IMR-90 (cell line): ENCODE results near the gene WDR49. TPM values are rescaled to one million over a fixed set of nuclear protein-coding genes. Genes with fewer than 3 reads are reported as not detected.

Experiments
- ATAC-seq: fragments of 200-7000 bp; cut with Tn5 transposase; 2 replicates; pipeline ENCODE4 v1.9.1; 2020; ENCODE audit warnings: low read depth, mild to moderate bottlenecking, moderate library complexity
- BruUV-seq: library from RNA; stranded (reverse); fragments of 400-500 nt; replicated peaks from 2 replicates; lab custom pipeline; 2021; lab: Mats Ljungman, UMichigan
- CTCF ChIA-PET: fragments of 300-600 bp; formaldehyde crosslinking; extraction: SDS; loops from one replicate; lab custom pipeline; 2021; ENCODE audit warnings: antibody characterized with exemption; lab: Yijun Ruan, JAX
- POLR2A ChIA-PET: fragments of 300-600 bp; sonication (Branson Sonifier 250); formaldehyde crosslinking; loops from one replicate; lab custom pipeline; 2022; ENCODE audit warnings: antibody characterized with exemption; ENCODE audit not compliant: unreplicated experiment; lab: Charles Lee
- DNase-seq: peaks from one replicate; pipeline ENCODE4 v3.0.0; 2013
- H2AFZ ChIP-seq: replicated peaks from 2 replicates; pipeline ENCODE3; 2013; ENCODE audit warnings: low read length, mild to moderate bottlenecking; ENCODE audit not compliant: poor library complexity
- H2AK5ac ChIP-seq: 2 replicates; pipeline ENCODE4 v1.6.1; 2013; ENCODE audit warnings: low read depth, low read length, inconsistent platforms
- H2AK9ac ChIP-seq: replicated peaks from 2 replicates; pipeline ENCODE3; 2013; ENCODE audit warnings: mild to moderate bottlenecking, low read depth, low read length, moderate library complexity; ENCODE audit not compliant: poor library complexity
- H2BK120ac ChIP-seq: 2 replicates; pipeline ENCODE4 v1.6.1; 2013; ENCODE audit warnings: low read depth, low read length, inconsistent platforms
- H2BK15ac ChIP-seq: 3 replicates; pipeline ENCODE4 v1.6.1; 2013; ENCODE audit warnings: low read depth, low read length, inconsistent platforms
- H2BK20ac ChIP-seq: 2 replicates; pipeline ENCODE4 v1.6.1; 2013; ENCODE audit warnings: low read depth, mild to moderate bottlenecking, inconsistent platforms, low read length, moderate library complexity
- H2BK5ac ChIP-seq: 2 replicates; pipeline ENCODE4 v1.6.1; 2013; ENCODE audit warnings: mild to moderate bottlenecking, low read depth, low read length, inconsistent platforms; ENCODE audit not compliant: poor library complexity, severe bottlenecking
- H3K14ac ChIP-seq: replicated peaks from 2 replicates; pipeline ENCODE4 v1.6.1; 2013; ENCODE audit warnings: low read depth, low read length, inconsistent platforms
- H3K18ac ChIP-seq: 2 replicates; pipeline ENCODE4 v1.6.1; 2013; ENCODE audit warnings: low read depth, low read length, control low read depth
- H3K23ac ChIP-seq: 2 replicates; pipeline ENCODE4 v1.6.1; 2013; ENCODE audit warnings: low read depth, low read length, inconsistent platforms
- H3K27ac ChIP-seq: 2 replicates; pipeline ENCODE4 v1.5.1; 2013; ENCODE audit warnings: mild to moderate bottlenecking, control low read depth, low read length; ENCODE audit not compliant: insufficient read depth
- H3K27me3 ChIP-seq: 2 replicates; pipeline ENCODE4 v1.6.1; 2013; ENCODE audit warnings: low read length; ENCODE audit not compliant: control insufficient read depth, insufficient read depth
- H3K36me3 ChIP-seq: 2 replicates; pipeline ENCODE4 v1.6.1; 2013; ENCODE audit warnings: low read length, mixed read lengths; ENCODE audit not compliant: control insufficient read depth, insufficient read depth
- H3K4ac ChIP-seq: 2 replicates; pipeline ENCODE4 v1.6.1; 2013; ENCODE audit warnings: low read depth, low read length, inconsistent platforms
- H3K4me1 ChIP-seq: 2 replicates; pipeline ENCODE4 v1.6.1; 2013; ENCODE audit warnings: low read length, mixed read lengths; ENCODE audit not compliant: control insufficient read depth, insufficient read depth
- H3K4me2 ChIP-seq: 2 replicates; pipeline ENCODE4 v1.6.1; 2013; ENCODE audit warnings: low read depth, mild to moderate bottlenecking, control low read depth, low read length, moderate library complexity
- H3K4me3 ChIP-seq: 2 replicates; pipeline ENCODE4 v1.5.1; 2013; ENCODE audit warnings: low read depth, mild to moderate bottlenecking, control low read depth, low read length, moderate library complexity; ENCODE audit not compliant: insufficient read depth
- H3K56ac ChIP-seq: 2 replicates; pipeline ENCODE4 v1.6.1; 2013; ENCODE audit warnings: low read length, inconsistent platforms; ENCODE audit not compliant: insufficient read depth; ENCODE audit errors: extremely low read depth
- H3K79me1 ChIP-seq, 2 experiments: 2 replicates each; pipeline ENCODE4 v1.6.1; 2013; ENCODE audit warnings: low read length in 2 of 2, inconsistent platforms in 1 of 2, low read depth in 1 of 2
- H3K9ac ChIP-seq: 2 replicates; pipeline ENCODE4 v1.6.1; 2013; ENCODE audit warnings: low read depth, low read length, control low read depth
- H3K9me1 ChIP-seq: 2 replicates; pipeline ENCODE4 v1.6.1; 2013; ENCODE audit warnings: low read length, inconsistent platforms; ENCODE audit not compliant: insufficient read depth
- H3K9me3 ChIP-seq: 2 replicates; pipeline ENCODE4 v1.6.1; 2013; ENCODE audit warnings: low read length; ENCODE audit not compliant: control insufficient read depth, insufficient read depth
- H4K20me1 ChIP-seq: 2 replicates; pipeline ENCODE4 v1.6.1; 2013; ENCODE audit warnings: low read length, inconsistent platforms; ENCODE audit not compliant: insufficient read depth
- H4K5ac ChIP-seq: 2 replicates; pipeline ENCODE4 v1.6.1; 2013; ENCODE audit warnings: mild to moderate bottlenecking, low read depth, low read length, control low read depth
- H4K8ac ChIP-seq, 2 experiments: 2 replicates each; pipeline ENCODE4 v1.6.1; 2013; ENCODE audit warnings: low read depth in 2 of 2, low read length in 2 of 2, control low read depth in 1 of 2, inconsistent platforms in 1 of 2
- H4K91ac ChIP-seq: 2 replicates; pipeline ENCODE4 v1.6.1; 2013; ENCODE audit warnings: low read depth, low read length, inconsistent platforms; ENCODE audit not compliant: insufficient read depth
- BHLHE40 ChIP-seq: fragments of 150-350 bp; IDR thresholded peaks from 2 replicates; pipeline ENCODE4 v1.6.1; 2016; ENCODE audit warnings: mild to moderate bottlenecking, low read depth, low read length
- CEBPB ChIP-seq: IDR thresholded peaks from 2 replicates; pipeline ENCODE4 v1.6.1; 2012; ENCODE audit warnings: low read depth, low read length, improper control_type of control experiment
- ELK1 ChIP-seq: fragments of 150-350 bp; IDR thresholded peaks from 2 replicates; pipeline ENCODE4 v1.6.1; 2016; ENCODE audit warnings: low read depth, mild to moderate bottlenecking, low read length, moderate library complexity, borderline replicate concordance
- MAFK ChIP-seq: IDR thresholded peaks from 2 replicates; pipeline ENCODE4 v1.6.1; 2012; ENCODE audit warnings: low read depth, low read length, improper control_type of control experiment
- MAZ ChIP-seq: IDR thresholded peaks from 2 replicates; pipeline ENCODE4 v1.6.1; 2012; ENCODE audit warnings: low read depth, mild to moderate bottlenecking, low read length, improper control_type of control experiment, moderate library complexity, borderline replicate concordance
- MXI1 ChIP-seq: IDR thresholded peaks from 2 replicates; pipeline ENCODE4 v1.6.1; 2012; ENCODE audit warnings: low read depth, mild to moderate bottlenecking, low read length, moderate library complexity, borderline replicate concordance
- NFE2L2 ChIP-seq: fragments of 150-350 bp; IDR thresholded peaks from 2 replicates; pipeline ENCODE4 v1.6.1; 2016; ENCODE audit warnings: low read depth, mild to moderate bottlenecking, low read length
- RAD21 ChIP-seq: IDR thresholded peaks from 2 replicates; pipeline ENCODE4 v1.6.1; 2012; ENCODE audit warnings: low read length, improper control_type of control experiment
- RCOR1 ChIP-seq: IDR thresholded peaks from 2 replicates; pipeline ENCODE4 v1.6.1; 2012; ENCODE audit warnings: mild to moderate bottlenecking, low read length, improper control_type of control experiment; ENCODE audit not compliant: insufficient replicate concordance
- RFX5 ChIP-seq: IDR thresholded peaks from 2 replicates; pipeline ENCODE4 v1.8.0; 2012; ENCODE audit warnings: low read depth, mild to moderate bottlenecking, low read length, moderate library complexity
- SMC3 ChIP-seq: fragments of 150-350 bp; IDR thresholded peaks from 2 replicates; pipeline ENCODE4 v1.6.1; 2016; ENCODE audit warnings: low read depth, mild to moderate bottlenecking, antibody characterized with exemption, low read length, moderate library complexity
- USF2 ChIP-seq: fragments of 150-350 bp; IDR thresholded peaks from 2 replicates; pipeline ENCODE4 v1.6.1; 2017; ENCODE audit warnings: mild to moderate bottlenecking, antibody characterized with exemption, low read length, low read depth
- WGBS, 2 experiments: methylation state at CpG; one replicate each; pipeline versions ENCODE4 v1.1.5 to v1.1.7; 2013; ENCODE audit warnings: missing lambda C conversion rate in 2 of 2; ENCODE audit not compliant: insufficient read length in 1 of 2; ENCODE audit errors: extremely low coverage in 2 of 2; 5-methylcytosine and 5-hydroxymethylcytosine counted together
- dilution Hi-C: fragments of 300-500 bp; cut with HindIII; formaldehyde crosslinking; loops from one replicate; pipeline ENCODE4 v1.14.3; 2018; ENCODE audit warnings: low sequenced_read_pairs; ENCODE audit not compliant: unreplicated experiment
- in situ Hi-C: fragments of 300-500 bp; cut with MboI; formaldehyde crosslinking; loops from 3 replicates; pipeline ENCODE4 v1.14.3; 2019; ENCODE audit warnings: low sequenced_read_pairs, inconsistent platforms, mixed read lengths
- intact Hi-C: fragments of 100-400 bp; cut with micrococcal nuclease; formaldehyde crosslinking; loops from 2 replicates; pipeline ENCODE4 v1.10.0; 2022
- polyA plus RNA-seq, 3 experiments: library from polyadenylated mRNA; depleted of rRNA; stranded (reverse); fragments of >200 nt; gene quantifications; 2 replicates each; pipeline ENCODE4 v1.2.3, GENCODE V29; 2012; ENCODE audit warnings: low replicate concordance in 1 of 3
- total RNA-seq: library from RNA; depleted of rRNA; stranded (reverse); fragments of >200 nt; gene quantifications from 2 replicates; pipeline ENCODE4 v1.2.3, GENCODE V29; 2012

The WDR49 gene
- total and polyA plus RNA-seq, 2 of the 4 experiments (the other 2 are of a cell fraction), result not detected

- TF ChIP-seq SMC3 (no peak), RFX5 (no peak), MAZ (no peak), NFE2L2 (no peak), MXI1 (no peak), CEBPB (no peak), ELK1 (no peak), MAFK (no peak), USF2 (no peak), RCOR1 (no peak), RAD21 (no peak), BHLHE40 (no peak)
- no peak overlapping the region for H2BK15ac ChIP-seq
- H3K9ac ChIP-seq, result no peak overlapping the region
- in situ Hi-C loops (no loop called here), intact Hi-C loops (no loop called here), dilution Hi-C loops (no loop called here)
- no peaks in the 10 kb centered on the region for H3K79me1 ChIP-seq
- BruUV-seq, result no TSS peak
- H3K14ac ChIP-seq, result no peak overlapping the region
- H2BK120ac ChIP-seq, result no peak overlapping the region
- H3K4me3 ChIP-seq, result no peak overlapping the region
- no peak overlapping the region for H4K91ac ChIP-seq
- no peak overlapping the region for H2BK20ac ChIP-seq
- no peak overlapping the region for H2AK9ac ChIP-seq
- H2BK5ac ChIP-seq, result no peak overlapping the region
- ChIA-PET POLR2A (no interaction called here), CTCF (no interaction called here)
- no peak overlapping the region for H3K23ac ChIP-seq
- no peak overlapping the region for H3K4ac ChIP-seq
- H4K20me1 ChIP-seq, result no peaks in the 10 kb centered on the region
- H2AFZ ChIP-seq, result no peak overlapping the region
- H3K27me3 ChIP-seq, result no peaks in the 10 kb centered on the region
- no peak overlapping the region for H3K18ac ChIP-seq
- no peak overlapping the region for H3K56ac ChIP-seq
- DNase-seq (no peak), ATAC-seq (no peak)
- no peak overlapping the region for H4K8ac ChIP-seq
- no peaks in the 10 kb centered on the region for H3K4me1 ChIP-seq
- H3K9me3 ChIP-seq, result no peaks in the 10 kb centered on the region
- H3K27ac ChIP-seq, result no peak overlapping the region
- H3K4me2 ChIP-seq, result no peak overlapping the region
- WGBS, 2 experiments, result 60% methylated on average over 2 of the region's 5 CpGs; no CpG with 5 or more reads in 1 of the 2 experiments
- no peak overlapping the region for H2AK5ac ChIP-seq
- H4K5ac ChIP-seq, result no peak overlapping the region
- H3K9me1 ChIP-seq, result no peaks in the 10 kb centered on the region
- no peaks in the 10 kb centered on the region for H3K36me3 ChIP-seq
Measured at GRCh38 chr3:167662919-167663400, 9.2 kb upstream of the WDR49 start.
